Heart right ventricle (tissue), 16 donors: Measurements from ENCODE around the gene FMN2. TPM values are rescaled to one million over a fixed set of nuclear protein-coding genes. Genes with fewer than 3 reads are reported as not detected.

Source experiments
- ATAC-seq, 8 donors: fragments of 200-7000 bp; cut with Tn5 transposase; one replicate each; pipeline ENCODE4 v1.9.1; 2020; ENCODE audit warnings: mild to moderate bottlenecking in 8 of 8, moderate library complexity in 8 of 8, moderate number of reproducible peaks in 1 of 8
- DNase-seq, 2 donors: peaks; one replicate each; pipeline ENCODE4 v3.0.0-alpha.2; 2020
- H3K27ac ChIP-seq, 10 donors: fragments of 200-600 bp; sonication (generic) in 2 of 10; one replicate each; pipeline versions ENCODE4 v1.5.0 to v1.8.0; 2020 to 2022; ENCODE audit warnings: mild to moderate bottlenecking in 3 of 10
- H3K27me3 ChIP-seq, 7 donors: fragments of 200-600 bp; one replicate each; pipeline ENCODE4 v1.8.0; 2021 to 2022; ENCODE audit warnings: mild to moderate bottlenecking in 2 of 7
- H3K36me3 ChIP-seq, 9 donors: fragments of 200-600 bp; sonication (generic) in 1 of 9; one replicate each; pipeline versions ENCODE4 v1.5.0 to v1.8.0; 2020 to 2022; ENCODE audit warnings: mild to moderate bottlenecking in 2 of 9
- H3K4me1 ChIP-seq, 9 donors: fragments of 200-600 bp; sonication (generic) in 1 of 9; one replicate each; pipeline versions ENCODE4 v1.5.0 to v1.8.0; 2020 to 2022; ENCODE audit warnings: mild to moderate bottlenecking in 4 of 9
- H3K4me3 ChIP-seq, 10 donors: fragments of 200-600 bp; sonication (generic) in 2 of 10; one replicate each; pipeline versions ENCODE4 v1.5.0 to v1.8.0; 2020 to 2022; ENCODE audit warnings: mild to moderate bottlenecking in 7 of 10, moderate library complexity in 2 of 10
- H3K9me3 ChIP-seq, 11 donors: fragments of 200-600 bp in 10 of 11; sonication (generic) in 2 of 11; one replicate each; pipeline versions ENCODE4 v1.5.0 to v1.8.0; 2013 to 2022; ENCODE audit warnings: mild to moderate bottlenecking in 2 of 11, control low read depth in 1 of 11, moderate library complexity in 1 of 11
- CTCF ChIP-seq, 9 donors: fragments of 200-600 bp; sonication (generic) in 2 of 9; IDR thresholded peaks; one replicate each; pipeline versions ENCODE4 v1.5.0 to v1.8.0; 2021 to 2022; ENCODE audit warnings: antibody characterized with exemption in 9 of 9, mild to moderate bottlenecking in 5 of 9, moderate library complexity in 1 of 9
- WGBS, 2 donors: extraction: QIAGEN DNeasy Blood & Tissue Kit; methylation state at CpG; one replicate each; pipeline ENCODE4 v1.1.7; 2013; ENCODE audit warnings: inconsistent platforms in 1 of 2; 5-methylcytosine and 5-hydroxymethylcytosine counted together
- intact Hi-C, 10 donors: fragments of 100-400 bp; cut with DNase I; formaldehyde crosslinking; loops; one replicate each; pipeline versions ENCODE4 v1.11.1 to v1.14.2; 2022
- polyA plus RNA-seq, 2 donors: library from polyadenylated mRNA; stranded (reverse); fragments of 200-250 nt; gene quantifications; one replicate each; pipeline ENCODE4 v1.2.3, GENCODE V29; 2013
- total RNA-seq, 10 donors: library from RNA; stranded (reverse); fragmentation: NEBNext Ultra II Directional in 3 of 10; extraction: Animal tissue kit (Norgen Biotek cat#: 25700) in 3 of 10; gene quantifications; one replicate each; pipeline versions ENCODE4 v1.2.1 to v1.2.4, GENCODE V29; 2021 to 2023
- donor health status: Arrhythmogenic right ventricular cardiomyopathy.
- donor health status: ischemic (EF 13 %, LVEDD 7.1; RV severe dilation, severe dysfunction).
- donor health status: healthy with polysubstance abuse.
- donor health status: DM: no; HTN: yes; CAD: no.
- donor health status: DM: no; HTN: no; CAD: no.
- donor health status: ischemic (EF 25% LVEDD 6.9; RV normal size, moderate dysfunction).
- donor health status: ischemic (EF 25% LVEDD 5.7; RV mildly dilated, moderate dysfunction).
- donor health status: healthy.
- donor health status: DM: yes; HTN: yes; CAD: no.
- donor health status: Ischemic cardiomyopathy.
- donor health status: ischemic (EF 35%, LVEDD 5.7; RV mildly dilated, moderate dysfunction).
- donor health status: nonischemic (EF 11% LVEDD 7.7; RV severe dilation, severe dysfunction).
- donor health status: DM: yes; HTN: yes; CAD: no.
- donor health status: PGD.
- donor health status: ischemic (EF 29% LVEDD 5.4; RV normal size, mild dysfunction).
- donor health status: nonischemic (EF 23%, LVEDD 6.1; RV moderate dilation, normal function).

FMN2 gene
- total and polyA plus RNA-seq, 12 donors = 0.03 to 0.70 (median 0.12) TPM; not detected in 9

DNA sequence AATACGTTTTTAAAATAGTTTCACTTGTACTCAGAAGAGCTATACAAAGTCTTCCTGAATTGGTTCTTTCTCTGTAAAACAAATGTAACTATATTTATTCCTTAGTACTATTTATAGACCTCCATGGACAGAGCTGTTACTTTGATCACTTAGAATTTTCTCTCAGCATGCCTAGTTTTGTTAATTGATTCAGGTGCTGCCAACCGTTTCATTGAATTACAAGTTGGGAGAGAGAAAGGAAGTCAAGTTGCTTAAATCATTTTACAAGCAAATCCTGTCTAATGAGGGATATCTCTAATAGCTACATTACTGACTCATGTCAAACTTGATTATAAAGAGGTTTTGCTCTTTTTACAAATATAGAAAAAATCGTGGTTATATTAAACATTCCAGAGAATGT, 241.0 kb downstream of the FMN2 start:
- intact Hi-C loops = no loop called here

GRCh38 chr1:240337781-240338180, 246.1 kb downstream of the FMN2 start:
- DNase-seq = no peak
- Histone ChIP-seq H3K4me3 (no peak overlapping the region), H3K27ac (no peak overlapping the region), H3K9me3 (peaks cover 0 to 5% (median 0%) of the 10 kb centered on the region in 11 donors), H3K27me3 (no peaks in the 10 kb centered on the region), H3K36me3 (no peaks in the 10 kb centered on the region), H3K4me1 (no peaks in the 10 kb centered on the region)
- TF ChIP-seq CTCF (IDR thresholded peaks at IDR 0.05) = no peak
- ATAC-seq = peak in 1 of 8 donors; percentile 27
- intact Hi-C loops = no loop called here
- 29 to 30% methylated on average over 5 of the region's 5 CpGs for whole genome bisulfite sequencing, 2 donors

More for the DNA sequence above, 241.0 kb downstream of the FMN2 start:
- DNase-seq (no peak), ATAC-seq (no peak)
- Histone ChIP-seq H3K36me3 (no peaks in the 10 kb centered on the region), H3K4me1 (no peaks in the 10 kb centered on the region), H3K4me3 (no peak overlapping the region), H3K27me3 (no peaks in the 10 kb centered on the region), H3K27ac (no peak overlapping the region), H3K9me3 (no peaks in the 10 kb centered on the region)
- no peak for TF ChIP-seq CTCF (IDR thresholded peaks at IDR 0.05)
- 42 to 47% methylated on average over 3 of the region's 3 CpGs for WGBS, 2 donors

DNA sequence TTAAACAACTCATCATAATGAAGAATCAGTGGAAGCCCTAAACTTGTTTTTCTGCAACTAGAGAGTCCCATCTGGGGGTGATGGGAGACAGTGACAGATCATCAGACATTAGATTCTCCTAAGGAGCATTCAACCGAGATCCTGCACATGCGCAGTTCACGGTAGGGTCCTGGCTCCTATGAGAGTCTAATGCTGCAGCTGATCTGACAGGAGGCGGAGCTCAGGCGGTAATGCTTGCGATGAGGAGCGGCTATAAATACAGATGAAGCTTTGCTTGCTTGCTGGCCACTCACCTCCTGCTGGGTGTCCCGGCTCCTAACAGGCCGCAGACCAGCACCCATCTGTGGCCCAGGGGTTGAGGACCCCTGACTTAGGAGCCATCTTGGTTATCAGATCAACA, 247.2 kb downstream of the FMN2 start:
- H3K9me3 ChIP-seq = peaks cover 0 to 5% (median 0%) of the 10 kb centered on the region in 11 donors
- no peak for DNase-seq
- TF ChIP-seq CTCF (IDR thresholded peaks at IDR 0.05) = no peak
- no peaks in the 10 kb centered on the region for H3K36me3 ChIP-seq
- no peaks in the 10 kb centered on the region for H3K4me1 ChIP-seq
- 85 to 96% methylated on average over 9 of the region's 9 CpGs for WGBS, 2 donors
- H3K4me3 ChIP-seq = no peak overlapping the region
- intact Hi-C loops = no loop called here
- no peak overlapping the region for H3K27ac ChIP-seq
- H3K27me3 ChIP-seq = no peaks in the 10 kb centered on the region
- no peak for ATAC-seq

DNA sequence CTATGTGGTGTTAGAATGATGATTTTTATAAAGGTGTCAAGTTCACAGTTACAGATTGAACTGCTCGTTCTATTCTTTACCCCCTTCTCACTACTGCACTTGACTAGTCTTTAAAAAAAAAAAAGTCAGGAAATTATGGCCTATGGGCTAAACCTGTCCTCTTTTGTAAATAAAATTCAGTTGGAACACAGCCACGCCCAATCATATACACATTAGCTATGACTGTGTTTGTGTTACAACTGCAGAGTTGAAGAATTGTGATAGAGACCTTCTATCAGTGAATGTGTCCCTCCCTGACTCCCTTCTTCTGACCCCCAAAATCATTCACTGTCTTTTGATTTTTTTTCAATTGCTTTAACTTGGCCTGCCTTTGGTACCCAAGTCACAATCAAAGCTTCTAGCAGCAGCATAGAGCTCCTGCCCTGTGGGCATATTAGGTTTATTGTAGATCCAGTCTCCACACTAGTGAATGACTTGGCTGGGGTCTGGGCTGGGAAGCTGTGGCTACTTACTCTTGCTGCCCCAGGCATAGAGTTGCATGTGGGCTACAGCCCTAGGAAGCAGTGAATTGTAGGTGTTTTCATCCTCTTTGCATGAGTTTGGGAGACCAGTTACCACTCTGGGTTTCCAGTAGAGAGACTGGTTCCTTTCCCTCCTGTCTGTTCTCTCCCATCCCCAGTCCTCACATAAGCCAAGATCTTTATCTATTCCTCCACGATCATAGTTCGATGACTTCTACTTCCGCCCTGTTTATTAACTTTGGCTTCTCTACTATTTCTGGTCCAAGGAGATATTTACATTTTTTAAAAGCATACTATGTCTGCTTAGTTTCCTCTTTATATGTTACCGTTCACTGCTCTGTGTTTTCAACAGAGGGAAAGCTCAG, 249.9 kb downstream of the FMN2 start:
- no peak for TF ChIP-seq CTCF (IDR thresholded peaks at IDR 0.05)
- H3K4me3 ChIP-seq = no peak overlapping the region
- H3K27me3 ChIP-seq = no peaks in the 10 kb centered on the region
- WGBS, 2 donors = 66 to 89% methylated on average over 6 of the region's 6 CpGs
- peaks cover 0 to 5% (median 0%) of the 10 kb centered on the region in 11 donors for H3K9me3 ChIP-seq
- intact Hi-C loops = no loop called here
- H3K4me1 ChIP-seq = no peaks in the 10 kb centered on the region
- no peak overlapping the region for H3K27ac ChIP-seq
- H3K36me3 ChIP-seq = no peaks in the 10 kb centered on the region
- DNase-seq = no peak
- ATAC-seq = no peak
